B cell (primary cell): ENCODE measurements around the gene CTSA. TPM values are rescaled to one million over a fixed set of nuclear protein-coding genes. Genes with fewer than 3 reads are reported as not detected.
A peak's percentile ranks its signal among the peaks of the same experiment; 100 is the strongest.

Experiments
- ATAC-seq: fragments of 200-7000 bp; cut with Tn5 transposase; one replicate; pipeline ENCODE4 v1.10.0; 2021; ENCODE audit warnings: low read depth, mild to moderate bottlenecking, moderate number of reproducible peaks, moderate library complexity
- CTCF ChIA-PET: fragments of 350-600 bp; sonication (Branson Sonifier 250); formaldehyde crosslinking; loops from one replicate; lab custom pipeline; 2021; ENCODE audit warnings: antibody characterized with exemption, inconsistent platforms; lab: Charles Lee
- POLR2A ChIA-PET: fragments of 350-600 bp; sonication (Branson Sonifier 250); formaldehyde crosslinking; loops from one replicate; lab custom pipeline; 2021; ENCODE audit warnings: antibody characterized with exemption; lab: Charles Lee
- DNase-seq: peaks from one replicate; pipeline ENCODE4 v3.0.0; 2013
- H2AFZ ChIP-seq: 2 replicates; pipeline ENCODE4 v1.6.1; 2012; ENCODE audit warnings: mild to moderate bottlenecking, low read depth, low read length; ENCODE audit not compliant: insufficient read depth, poor library complexity, severe bottlenecking
- H3K27ac ChIP-seq, 2 donors: 1 replicate in 1 of 2; 2 replicates in 1 of 2; pipeline ENCODE4 v1.5.1; 2012 to 2013; ENCODE audit warnings: low read length in 2 of 2, mild to moderate bottlenecking in 2 of 2, moderate library complexity in 1 of 2
- H3K27me3 ChIP-seq, 4 experiments: fragments of 200-600 bp in 1 of 4; sonication (generic) in 1 of 4; replicated peaks in 1 of 4; 1 replicate in 2 of 4; 2 replicates in 2 of 4; pipeline versions ENCODE4 v1.6.1 to v1.7.0; 2013 to 2016; ENCODE audit warnings: low read length in 3 of 4, mild to moderate bottlenecking in 2 of 4, mixed read lengths in 1 of 4, moderate library complexity in 1 of 4; ENCODE audit not compliant: insufficient read depth in 4 of 4, control insufficient read depth in 3 of 4; ENCODE audit errors: control extremely low read depth in 1 of 4
- H3K36me3 ChIP-seq, 2 experiments: replicated peaks in 1 of 2; 1 replicate in 1 of 2; 2 replicates in 1 of 2; pipeline versions ENCODE4 v1.6.1 to v1.7.1; 2013; ENCODE audit warnings: low read length in 1 of 2; ENCODE audit not compliant: insufficient read depth in 2 of 2, control insufficient read depth in 1 of 2; ENCODE audit errors: control extremely low read depth in 1 of 2, extremely low read depth in 1 of 2
- H3K4me1 ChIP-seq, 2 donors: fragments of 200-600 bp in 1 of 2; sonication (generic) in 1 of 2; 1 replicate in 1 of 2; 2 replicates in 1 of 2; pipeline versions ENCODE4 v1.5.1 to v1.6.1; 2013 to 2017; ENCODE audit warnings: low read length in 2 of 2; ENCODE audit not compliant: control insufficient read depth in 2 of 2, insufficient read depth in 2 of 2
- H3K4me2 ChIP-seq: replicated peaks from 2 replicates; pipeline ENCODE3; 2012; ENCODE audit warnings: mild to moderate bottlenecking, low read depth, low read length; ENCODE audit not compliant: poor library complexity, severe bottlenecking
- H3K4me3 ChIP-seq, 5 experiments: fragments of 200-600 bp in 1 of 5; sonication (generic) in 1 of 5; 1 replicate in 3 of 5; 2 replicates in 2 of 5; pipeline versions ENCODE4 v1.5.1 to v1.7.0; 2011 to 2016; ENCODE audit warnings: low read length in 4 of 5, mild to moderate bottlenecking in 4 of 5, low read depth in 2 of 5, control low read depth in 1 of 5, moderate library complexity in 1 of 5; ENCODE audit not compliant: insufficient read depth in 1 of 5; ENCODE audit errors: control extremely low read depth in 1 of 5, extremely low read depth in 1 of 5
- H3K79me2 ChIP-seq: fragments of 200-600 bp; sonication (generic); one replicate; pipeline ENCODE4 v1.6.0; 2016; ENCODE audit warnings: low read length; ENCODE audit not compliant: control insufficient read depth, insufficient read depth
- H3K9ac ChIP-seq: fragments of 200-600 bp; sonication (generic); 2 replicates; pipeline ENCODE4 v1.6.1; 2017; ENCODE audit warnings: mild to moderate bottlenecking, low read length, moderate library complexity
- H3K9me3 ChIP-seq, 3 donors: one replicate each; pipeline versions ENCODE4 v1.6.1 to v1.7.1; 2013; ENCODE audit warnings: low read length in 2 of 3; ENCODE audit not compliant: control insufficient read depth in 2 of 3, insufficient read depth in 1 of 3; ENCODE audit errors: control extremely low read depth in 1 of 3
- H4K20me1 ChIP-seq: 2 replicates; pipeline ENCODE4 v1.6.0; 2012; ENCODE audit warnings: mild to moderate bottlenecking, low read length; ENCODE audit not compliant: insufficient read depth, control insufficient read depth, poor library complexity, severe bottlenecking
- H3K27ac Mint-ChIP-seq: one replicate; pipeline ENCODE4 v1.8.0; 2021; ENCODE audit warnings: mixed read lengths
- H3K27me3 Mint-ChIP-seq: one replicate; pipeline ENCODE4 v1.8.0; 2021; ENCODE audit warnings: mixed read lengths
- H3K4me1 Mint-ChIP-seq: one replicate; pipeline ENCODE4 v1.8.0; 2021; ENCODE audit warnings: mixed read lengths
- H3K4me3 Mint-ChIP-seq: one replicate; pipeline ENCODE4 v1.8.0; 2021; ENCODE audit warnings: mixed read lengths
- H3K9me3 Mint-ChIP-seq: one replicate; pipeline ENCODE4 v1.8.0; 2022; ENCODE audit warnings: mixed read lengths; ENCODE audit not compliant: insufficient read depth
- EZH2 ChIP-seq: IDR thresholded peaks from 2 replicates; pipeline ENCODE4 v1.6.1; 2012; ENCODE audit warnings: borderline replicate concordance, low read depth, mild to moderate bottlenecking, moderate library complexity, low read length; ENCODE audit not compliant: insufficient read depth, poor library complexity, severe bottlenecking
- WGBS: methylation state at CpG from one replicate; pipeline ENCODE4 v1.1.5; 2013; ENCODE audit warnings: missing lambda C conversion rate; ENCODE audit not compliant: insufficient coverage; 5-methylcytosine and 5-hydroxymethylcytosine counted together
- intact Hi-C: fragments of 100-400 bp; cut with micrococcal nuclease; formaldehyde crosslinking; loops from one replicate; pipeline ENCODE4 v1.10.0; 2022
- polyA plus RNA-seq: library from polyadenylated mRNA; depleted of rRNA; stranded (reverse); fragments of >200 nt; gene quantifications from 2 replicates; pipeline ENCODE4 v1.2.3, GENCODE V29; 2012
- total RNA-seq, 2 donors: library from RNA; stranded (reverse); fragments of 120-200 nt in 1 of 2; gene quantifications; 1 replicate in 1 of 2; 2 replicates in 1 of 2; pipeline versions ENCODE4 v1.2.3 to v1.2.4, GENCODE V29; 2013 to 2022
- TF ChIP-seq, protein P1 (sequence below): fragments of 200-600 bp; IDR thresholded peaks from one replicate; pipeline ENCODE4 v1.8.0; 2022; ENCODE audit warnings: antibody characterized with exemption, mild to moderate bottlenecking

Gene CTSA
- total and polyA plus RNA-seq, 2 donors (not counting 1 experiment from before 2014, with no cell fraction given): 100 to 107 TPM

DNA sequence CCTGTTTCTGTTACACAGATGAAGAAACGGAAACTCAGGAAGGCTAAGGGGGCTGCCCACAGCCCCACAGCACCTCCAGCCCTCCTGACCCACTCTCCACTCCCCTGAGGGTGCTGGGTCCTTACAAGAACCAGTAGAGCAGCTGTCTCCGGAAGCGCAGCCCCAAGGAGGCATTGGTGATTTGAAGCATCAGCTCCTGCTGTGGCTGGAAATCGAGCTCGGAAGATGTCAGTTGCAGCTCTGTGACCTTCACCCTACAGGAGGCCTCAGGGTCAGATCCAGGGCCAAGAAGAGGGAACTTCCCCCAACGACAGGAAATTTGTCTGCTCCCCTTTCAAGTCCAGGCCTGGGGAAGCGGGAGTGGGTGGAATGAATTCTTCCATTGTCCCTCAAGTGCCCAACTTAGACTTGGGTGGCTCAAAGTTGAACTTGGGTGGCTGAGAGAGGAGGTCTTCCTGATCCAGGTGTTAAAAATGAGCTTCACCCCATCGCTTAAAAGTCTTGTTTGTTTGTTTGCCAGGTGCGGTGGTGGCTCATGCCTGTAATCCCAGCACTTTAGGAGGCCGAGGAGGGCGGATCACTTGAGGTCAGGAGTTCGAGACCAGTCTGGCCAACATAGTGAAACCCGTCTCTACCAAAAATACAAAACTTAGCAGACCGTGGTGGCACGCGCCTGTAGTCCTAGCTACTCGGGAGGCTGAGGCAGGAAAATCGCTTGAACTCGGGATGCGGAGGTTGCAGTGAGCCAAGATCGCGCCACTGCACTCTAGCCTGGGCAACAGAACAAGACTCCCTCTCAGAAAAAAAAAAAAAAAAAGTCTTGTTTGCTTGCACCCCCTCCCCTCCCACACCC, 18.9 kb downstream of the CTSA start:
- no peak overlapping the region for H3K27ac ChIP-seq
- no peak for ATAC-seq
- H3K36me3 ChIP-seq: no peaks in the 10 kb centered on the region
- Mint-ChIP-seq H3K9me3 (no peaks in the 10 kb centered on the region), H3K4me3 (peak overlapping the region; percentile 94), H3K27me3 (peaks cover 7% of the 10 kb centered on the region), H3K27ac (peak overlapping the region; percentile 28), H3K4me1 (peaks cover 20% of the 10 kb centered on the region)
- intact Hi-C loops: no loop called here
- 96% methylated on average over 20 of the region's 22 CpGs for WGBS
- peak overlapping the region in 4 of 5 experiments; percentile 37 to 65 (median 60) for H3K4me3 ChIP-seq
- peaks cover 0 to 11% (median 0%) of the 10 kb centered on the region in 3 donors for H3K9me3 ChIP-seq
- H3K9ac ChIP-seq: peak overlapping the region; percentile 69
- H3K79me2 ChIP-seq: no peaks in the 10 kb centered on the region
- H3K27me3 ChIP-seq: peaks cover 0 to 18% (median 8%) of the 10 kb centered on the region in 4 experiments
- peak overlapping the region; percentile 89 for H2AFZ ChIP-seq
- POLR2A ChIA-PET: interaction anchor here (0.6 to 3.8 kb wide), 10 partner anchors 11 to 240 kb away, joined by 3 to 21 read pairs (median 4); partner anchors contain the start of genes CTSA, NEURL2, PCIF1 and ZNF335
- no peak for DNase-seq
- peaks cover 14 to 22% of the 10 kb centered on the region in 2 donors for H3K4me1 ChIP-seq
- H4K20me1 ChIP-seq: no peaks in the 10 kb centered on the region
- no peak for TF ChIP-seq EZH2
- TF ChIP-seq, protein P1, sequence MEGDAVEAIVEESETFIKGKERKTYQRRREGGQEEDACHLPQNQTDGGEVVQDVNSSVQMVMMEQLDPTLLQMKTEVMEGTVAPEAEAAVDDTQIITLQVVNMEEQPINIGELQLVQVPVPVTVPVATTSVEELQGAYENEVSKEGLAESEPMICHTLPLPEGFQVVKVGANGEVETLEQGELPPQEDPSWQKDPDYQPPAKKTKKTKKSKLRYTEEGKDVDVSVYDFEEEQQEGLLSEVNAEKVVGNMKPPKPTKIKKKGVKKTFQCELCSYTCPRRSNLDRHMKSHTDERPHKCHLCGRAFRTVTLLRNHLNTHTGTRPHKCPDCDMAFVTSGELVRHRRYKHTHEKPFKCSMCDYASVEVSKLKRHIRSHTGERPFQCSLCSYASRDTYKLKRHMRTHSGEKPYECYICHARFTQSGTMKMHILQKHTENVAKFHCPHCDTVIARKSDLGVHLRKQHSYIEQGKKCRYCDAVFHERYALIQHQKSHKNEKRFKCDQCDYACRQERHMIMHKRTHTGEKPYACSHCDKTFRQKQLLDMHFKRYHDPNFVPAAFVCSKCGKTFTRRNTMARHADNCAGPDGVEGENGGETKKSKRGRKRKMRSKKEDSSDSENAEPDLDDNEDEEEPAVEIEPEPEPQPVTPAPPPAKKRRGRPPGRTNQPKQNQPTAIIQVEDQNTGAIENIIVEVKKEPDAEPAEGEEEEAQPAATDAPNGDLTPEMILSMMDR: no peak
- peak overlapping the region; percentile 92 for H3K4me2 ChIP-seq
- CTCF ChIA-PET: interaction anchor here (0.7 to 1.7 kb wide), 3 partner anchors 20 to 111 kb away, joined by 3 to 8 read pairs (median 4); no protein-coding TSS in a partner anchor
